Neuronal stem cell (in vitro differentiated cells): Measurements from ENCODE around the gene DENND5B.
A peak's percentile ranks its signal among the peaks of the same experiment; 100 is the strongest.

Experiments used
- DNase-seq: peaks from one replicate; pipeline ENCODE4 v3.0.0-alpha.2; 2013; ENCODE audit warnings: low spot score
- H2AFZ ChIP-seq: one replicate; pipeline ENCODE4 v1.6.1; 2013; ENCODE audit warnings: mild to moderate bottlenecking, low read length, inconsistent platforms
- H2AK5ac ChIP-seq: 2 replicates; pipeline ENCODE4 v1.6.1; 2013; ENCODE audit warnings: low read depth, mild to moderate bottlenecking, inconsistent platforms, low read length, moderate library complexity, mixed read lengths
- H2BK120ac ChIP-seq: 2 replicates; pipeline ENCODE4 v1.6.1; 2013; ENCODE audit warnings: low read depth, mild to moderate bottlenecking, inconsistent platforms, low read length, moderate library complexity, mixed read lengths
- H2BK12ac ChIP-seq: one replicate; pipeline ENCODE4 v1.6.1; 2013; ENCODE audit warnings: low read length, inconsistent platforms
- H2BK15ac ChIP-seq: 2 replicates; pipeline ENCODE4 v1.6.1; 2013; ENCODE audit warnings: mild to moderate bottlenecking, low read length, inconsistent platforms, mixed read lengths
- H2BK5ac ChIP-seq: one replicate; pipeline ENCODE4 v1.6.1; 2013; ENCODE audit warnings: inconsistent platforms, mild to moderate bottlenecking, low read length, moderate library complexity
- H3K14ac ChIP-seq: one replicate; pipeline ENCODE4 v1.6.1; 2013; ENCODE audit warnings: low read length, inconsistent platforms
- H3K18ac ChIP-seq: 2 replicates; pipeline ENCODE4 v1.6.1; 2013; ENCODE audit warnings: low read length, inconsistent platforms
- H3K23ac ChIP-seq: 2 replicates; pipeline ENCODE4 v1.6.1; 2013; ENCODE audit warnings: low read depth, mild to moderate bottlenecking, mixed read lengths, low read length, inconsistent platforms; ENCODE audit not compliant: poor library complexity
- H3K27ac ChIP-seq: replicated peaks from 3 replicates; pipeline ENCODE4 v1.5.1; 2013; ENCODE audit warnings: low read length, inconsistent platforms
- H3K27me3 ChIP-seq, 3 experiments: 2 replicates each; pipeline ENCODE4 v1.6.1; 2013; ENCODE audit warnings: low read length in 3 of 3, mild to moderate bottlenecking in 2 of 3, inconsistent platforms in 1 of 3, low read depth in 1 of 3, mixed read lengths in 1 of 3, moderate library complexity in 1 of 3; ENCODE audit not compliant: control insufficient read depth in 3 of 3, insufficient read depth in 3 of 3
- H3K36me3 ChIP-seq, 2 donors: replicated peaks in 1 of 2; 2 replicates each; pipeline ENCODE4 v1.6.1; 2013; ENCODE audit warnings: low read length in 2 of 2; ENCODE audit not compliant: control insufficient read depth in 2 of 2, insufficient read depth in 2 of 2
- H3K4ac ChIP-seq: 2 replicates; pipeline ENCODE4 v1.6.1; 2013; ENCODE audit warnings: inconsistent platforms, mild to moderate bottlenecking, low read length, moderate library complexity
- H3K4me1 ChIP-seq, 2 donors: 1 replicate in 1 of 2; 2 replicates in 1 of 2; pipeline ENCODE4 v1.6.1; 2013; ENCODE audit warnings: low read length in 2 of 2, low read depth in 1 of 2; ENCODE audit not compliant: control insufficient read depth in 2 of 2, insufficient read depth in 1 of 2
- H3K4me2 ChIP-seq: one replicate; pipeline ENCODE4 v1.6.1; 2013; ENCODE audit warnings: mild to moderate bottlenecking, low read length, inconsistent platforms; ENCODE audit not compliant: insufficient read depth, poor library complexity, severe bottlenecking
- H3K4me3 ChIP-seq, 2 donors: 2 replicates each; pipeline ENCODE4 v1.5.1; 2013; ENCODE audit warnings: low read length in 2 of 2, mild to moderate bottlenecking in 2 of 2, inconsistent platforms in 1 of 2, moderate library complexity in 1 of 2
- H3K79me1 ChIP-seq: one replicate; pipeline ENCODE4 v1.6.1; 2013; ENCODE audit warnings: low read depth, mild to moderate bottlenecking, inconsistent platforms, low read length, moderate library complexity
- H3K9ac ChIP-seq: one replicate; pipeline ENCODE4 v1.6.1; 2013; ENCODE audit warnings: mild to moderate bottlenecking, low read depth, low read length, inconsistent platforms; ENCODE audit not compliant: poor library complexity
- H3K9me3 ChIP-seq, 2 donors: replicated peaks in 1 of 2; 2 replicates each; pipeline versions ENCODE3 to v1.6.1; 2013; ENCODE audit warnings: low read length in 2 of 2, mild to moderate bottlenecking in 2 of 2, inconsistent platforms in 1 of 2, low read depth in 1 of 2, mixed read lengths in 1 of 2, moderate library complexity in 1 of 2; ENCODE audit not compliant: control insufficient read depth in 2 of 2, insufficient read depth in 1 of 2
- H4K8ac ChIP-seq: one replicate; pipeline ENCODE4 v1.6.1; 2013; ENCODE audit warnings: low read depth, mild to moderate bottlenecking, inconsistent platforms, low read length, moderate library complexity
- H4K91ac ChIP-seq: one replicate; pipeline ENCODE4 v1.6.1; 2013; ENCODE audit warnings: low read length, low read depth, mild to moderate bottlenecking, inconsistent platforms; ENCODE audit not compliant: poor library complexity
- WGBS, 2 donors: extraction: QIAGEN DNeasy Blood & Tissue Kit; methylation state at CpG; one replicate each; pipeline ENCODE4 v1.1.7; 2013; ENCODE audit warnings: missing lambda C conversion rate in 2 of 2, mixed read lengths in 1 of 2; ENCODE audit not compliant: insufficient read length in 2 of 2, insufficient replicate concordance in 1 of 2; ENCODE audit errors: extremely low coverage in 2 of 2; 5-methylcytosine and 5-hydroxymethylcytosine counted together

The DENND5B gene

GRCh38 chr12:31470459-31470858 lies 120.5 kb downstream of the DENND5B start:
- no peak overlapping the region for H2AFZ ChIP-seq
- no peak overlapping the region for H3K9ac ChIP-seq
- H3K4me3 ChIP-seq, result no peak overlapping the region
- H3K18ac ChIP-seq, result no peak overlapping the region
- H3K23ac ChIP-seq, result no peak overlapping the region
- DNase-seq, result no peak
- no peak overlapping the region for H4K91ac ChIP-seq
- H2AK5ac ChIP-seq, result no peak overlapping the region
- H3K27ac ChIP-seq, result no peak overlapping the region
- H3K4me1 ChIP-seq, result no peaks in the 10 kb centered on the region
- H3K36me3 ChIP-seq, result peaks cover 0 to 7% of the 10 kb centered on the region in 2 donors
- no peak overlapping the region for H2BK120ac ChIP-seq
- H3K4ac ChIP-seq, result no peak overlapping the region
- H3K9me3 ChIP-seq, result peaks cover 0 to 12% of the 10 kb centered on the region in 2 donors
- H3K4me2 ChIP-seq, result no peak overlapping the region
- no peaks in the 10 kb centered on the region for H3K79me1 ChIP-seq
- H2BK12ac ChIP-seq, result no peak overlapping the region
- H2BK15ac ChIP-seq, result no peak overlapping the region
- H3K27me3 ChIP-seq, result no peaks in the 10 kb centered on the region
- no peak overlapping the region for H3K14ac ChIP-seq
- H4K8ac ChIP-seq, result no peak overlapping the region
- H2BK5ac ChIP-seq, result no peak overlapping the region

GRCh38 chr12:31466768-31467167 lies 124.2 kb downstream of the DENND5B start:
- H2AFZ ChIP-seq, result no peak overlapping the region
- H3K4me3 ChIP-seq, result no peak overlapping the region
- no peak overlapping the region for H2BK15ac ChIP-seq
- H2BK5ac ChIP-seq, result no peak overlapping the region
- peaks cover 0 to 12% of the 10 kb centered on the region in 2 donors for H3K9me3 ChIP-seq
- no peak overlapping the region for H3K4me2 ChIP-seq
- no peak for DNase-seq
- H3K79me1 ChIP-seq, result no peaks in the 10 kb centered on the region
- H2BK12ac ChIP-seq, result no peak overlapping the region
- no peak overlapping the region for H3K4ac ChIP-seq
- peaks cover 0 to 10% of the 10 kb centered on the region in 2 donors for H3K36me3 ChIP-seq
- no peak overlapping the region for H2BK120ac ChIP-seq
- no peak overlapping the region for H3K23ac ChIP-seq
- H4K91ac ChIP-seq, result no peak overlapping the region
- H3K14ac ChIP-seq, result no peak overlapping the region
- no peak overlapping the region for H4K8ac ChIP-seq
- no peak overlapping the region for H2AK5ac ChIP-seq
- H3K27ac ChIP-seq, result no peak overlapping the region
- H3K4me1 ChIP-seq, result peaks cover 0 to 1% of the 10 kb centered on the region in 2 donors
- H3K27me3 ChIP-seq, result no peaks in the 10 kb centered on the region
- H3K9ac ChIP-seq, result no peak overlapping the region
- H3K18ac ChIP-seq, result no peak overlapping the region

GRCh38 chr12:31465002-31465401 lies 125.9 kb downstream of the DENND5B start:
- Histone ChIP-seq H3K23ac (peak overlapping the region; percentile 60), H3K4ac (no peak overlapping the region), H3K79me1 (no peaks in the 10 kb centered on the region), H3K18ac (no peak overlapping the region), H2AK5ac (no peak overlapping the region), H2BK12ac (no peak overlapping the region), H3K14ac (no peak overlapping the region), H4K91ac (no peak overlapping the region), H2BK5ac (no peak overlapping the region), H3K4me3 (no peak overlapping the region), H3K4me2 (no peak overlapping the region), H2BK15ac (no peak overlapping the region), H3K9me3 (peaks cover 0 to 14% of the 10 kb centered on the region in 2 donors), H2BK120ac (no peak overlapping the region), H3K36me3 (peaks cover 0 to 14% of the 10 kb centered on the region in 2 donors), H3K27me3 (no peaks in the 10 kb centered on the region), H3K9ac (no peak overlapping the region), H3K27ac (no peak overlapping the region), H2AFZ (no peak overlapping the region), H4K8ac (peak overlapping the region; percentile 72), H3K4me1 (peaks cover 0 to 1% of the 10 kb centered on the region in 2 donors)
- no CpG with 5 or more reads among the region's 2 CpGs for WGBS, 2 donors
- no peak for DNase-seq

GRCh38 chr12:31460024-31460423 lies 130.9 kb downstream of the DENND5B start:
- Histone ChIP-seq H3K79me1 (no peaks in the 10 kb centered on the region), H2BK12ac (no peak overlapping the region), H3K4me1 (peaks cover 0 to 1% of the 10 kb centered on the region in 2 donors), H2BK120ac (no peak overlapping the region), H3K18ac (no peak overlapping the region), H2BK15ac (no peak overlapping the region), H2AK5ac (no peak overlapping the region), H3K27me3 (no peaks in the 10 kb centered on the region), H2AFZ (no peak overlapping the region), H3K36me3 (peaks cover 0 to 32% of the 10 kb centered on the region in 2 donors), H4K91ac (no peak overlapping the region), H3K4ac (no peak overlapping the region), H3K4me2 (no peak overlapping the region), H4K8ac (no peak overlapping the region), H3K23ac (no peak overlapping the region), H2BK5ac (no peak overlapping the region), H3K27ac (no peak overlapping the region), H3K14ac (no peak overlapping the region), H3K9ac (no peak overlapping the region), H3K9me3 (peaks cover 0 to 4% of the 10 kb centered on the region in 2 donors), H3K4me3 (no peak overlapping the region)
- no CpG with 5 or more reads among the region's 4 CpGs for WGBS, 2 donors
- DNase-seq, result no peak
